Ishikawa (cell line): ENCODE results near the gene ZNF584.

Experiments
- CEBPB ChIP-seq: IDR thresholded peaks from 2 replicates; pipeline ENCODE4 v1.6.1; 2012
- CREB1 ChIP-seq: IDR thresholded peaks from 2 replicates; pipeline ENCODE4 v1.6.1; 2012; ENCODE audit warnings: low read depth
- EGR1 ChIP-seq: IDR thresholded peaks from 2 replicates; pipeline ENCODE4 v1.6.1; 2012
- EP300 ChIP-seq: IDR thresholded peaks from 2 replicates; pipeline ENCODE4 v1.6.1; 2012; ENCODE audit warnings: borderline replicate concordance
- FOXM1 ChIP-seq: IDR thresholded peaks from 2 replicates; pipeline ENCODE4 v1.6.1; 2012; ENCODE audit warnings: low read depth, borderline replicate concordance
- NFIC ChIP-seq: IDR thresholded peaks from 2 replicates; pipeline ENCODE4 v1.6.1; 2012
- RAD21 ChIP-seq: IDR thresholded peaks from 2 replicates; pipeline ENCODE4 v1.6.1; 2012; ENCODE audit warnings: low read depth
- TAF1 ChIP-seq: IDR thresholded peaks from 2 replicates; pipeline ENCODE4 v1.6.1; 2012; ENCODE audit warnings: low read depth, mild to moderate bottlenecking
- TCF12 ChIP-seq: IDR thresholded peaks from 2 replicates; pipeline ENCODE4 v1.6.1; 2012; ENCODE audit warnings: low read depth
- TEAD4 ChIP-seq: IDR thresholded peaks from 2 replicates; pipeline ENCODE4 v1.6.1; 2012
- YY1 ChIP-seq: IDR thresholded peaks from 2 replicates; pipeline ENCODE4 v1.6.1; 2012; ENCODE audit warnings: low read depth
- ZBTB7A ChIP-seq: IDR thresholded peaks from 2 replicates; pipeline ENCODE4 v1.6.1; 2012; ENCODE audit warnings: low read depth
- TF ChIP-seq, protein P1 (sequence below): IDR thresholded peaks from 2 replicates; pipeline ENCODE4 v1.6.1; 2012
- TF ChIP-seq, protein P2 (sequence below): IDR thresholded peaks from 2 replicates; pipeline ENCODE4 v1.6.1; 2012
- TF ChIP-seq, protein P3 (sequence below): IDR thresholded peaks from 2 replicates; pipeline ENCODE4 v1.6.1; 2012; ENCODE audit warnings: low read depth, mild to moderate bottlenecking

Gene ZNF584

DNA sequence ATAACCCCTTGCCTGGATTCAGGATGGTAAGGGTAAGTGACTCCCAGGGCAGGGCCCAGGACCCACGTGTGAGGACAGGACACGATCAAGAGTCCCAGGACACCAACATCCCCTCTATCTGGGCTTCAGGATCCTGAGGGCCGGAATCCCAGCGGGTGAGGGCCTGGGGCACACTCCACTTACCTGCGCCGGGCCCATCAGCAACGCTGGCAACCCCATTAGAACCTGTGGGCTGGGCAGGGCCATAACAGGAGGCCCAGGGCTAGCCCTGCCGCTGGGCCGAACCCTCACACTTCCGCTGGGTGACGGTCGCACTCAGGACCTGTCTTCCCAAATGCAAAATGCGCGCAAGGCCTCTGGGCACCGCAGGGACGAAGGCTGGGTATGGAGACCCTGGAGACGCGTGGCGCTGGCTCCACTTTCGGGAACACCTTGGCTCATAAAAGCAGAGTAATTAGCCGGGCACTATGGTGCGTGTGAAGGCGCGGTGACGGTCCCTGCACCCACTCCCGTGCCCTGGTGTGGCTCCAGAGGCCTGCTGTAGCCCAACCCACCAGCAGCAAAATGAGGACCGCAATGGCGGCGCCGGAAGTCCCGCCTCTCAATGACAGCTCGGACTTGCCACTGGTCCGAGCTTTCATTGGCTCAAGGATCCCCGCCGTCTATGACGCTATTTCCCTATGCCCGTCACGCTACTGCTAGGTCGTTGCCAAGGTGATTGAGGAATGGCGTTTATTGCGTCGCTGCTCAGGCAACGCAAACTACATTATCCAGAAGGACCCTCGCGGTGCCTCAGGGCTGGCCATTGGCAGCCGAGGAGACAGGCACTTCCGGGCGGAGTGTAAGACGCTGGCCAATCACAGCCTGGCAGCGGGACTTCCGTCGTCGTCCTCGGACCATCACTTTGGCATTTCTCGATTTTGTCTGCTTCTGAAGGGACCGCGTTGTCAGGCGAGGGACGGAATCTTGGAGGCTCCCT, 31.4 kb downstream of the ZNF584 start, which contains the start of gene ZNF132:
Gene ZNF132 (minus strand): TSS at position 578 of the 979 bp plus-strand sequence. CDS start 332 bp downstream, at position 246.
- TF ChIP-seq ZBTB7A, result no peak
- TF ChIP-seq CREB1, result peak; percentile 87
- TF ChIP-seq, protein P1, sequence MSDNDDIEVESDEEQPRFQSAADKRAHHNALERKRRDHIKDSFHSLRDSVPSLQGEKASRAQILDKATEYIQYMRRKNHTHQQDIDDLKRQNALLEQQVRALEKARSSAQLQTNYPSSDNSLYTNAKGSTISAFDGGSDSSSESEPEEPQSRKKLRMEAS, result peak; percentile 56
- peak; percentile 87 for TF ChIP-seq YY1

DNA sequence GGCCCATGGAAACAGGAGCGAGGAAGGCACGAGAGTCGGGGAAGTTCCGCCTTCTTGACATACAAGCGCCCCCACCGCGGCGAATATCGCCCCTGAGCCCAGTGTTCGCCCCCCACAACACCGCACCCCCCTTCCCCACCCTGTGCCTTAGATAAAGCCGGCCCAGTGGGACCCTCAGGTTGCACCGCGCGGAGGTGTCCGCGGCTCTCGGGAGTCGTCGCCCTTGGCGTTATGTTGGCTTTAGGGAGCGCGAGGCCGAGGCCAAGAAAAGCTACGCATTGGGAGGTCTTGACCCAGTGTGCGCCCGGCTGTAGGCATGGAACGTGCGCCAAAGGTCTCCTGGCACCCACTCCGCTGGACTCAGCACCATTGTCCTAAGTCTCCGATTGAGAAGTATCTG, 32.1 kb downstream of the ZNF584 start:
- TF ChIP-seq YY1, result no peak
- TF ChIP-seq ZBTB7A, result no peak
- no peak for TF ChIP-seq FOXM1
- no peak for TF ChIP-seq EGR1
- no peak for TF ChIP-seq TAF1
- TF ChIP-seq TCF12, result no peak
- no peak for TF ChIP-seq NFIC
- TF ChIP-seq EP300, result no peak
- TF ChIP-seq CEBPB, result no peak
- no peak for TF ChIP-seq CREB1

DNA sequence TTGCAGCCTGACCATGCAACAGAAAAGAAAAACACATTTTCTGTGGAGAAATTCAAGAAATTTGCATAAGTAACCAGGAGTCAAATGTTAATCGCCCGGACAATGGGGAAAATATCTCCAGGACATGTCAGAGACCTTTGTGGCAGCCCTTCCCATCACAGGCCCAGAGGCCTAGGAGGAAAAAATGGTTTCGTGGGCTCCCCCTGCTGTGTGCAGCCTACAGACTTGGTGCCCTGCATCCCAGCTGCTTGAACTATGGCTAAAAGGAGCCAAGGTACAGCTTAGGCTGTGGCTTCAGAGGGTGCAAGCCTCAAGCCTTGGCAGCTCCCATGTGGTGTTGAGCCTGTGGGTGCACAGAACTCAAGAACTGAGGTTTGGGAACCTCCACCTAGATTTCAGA, 40.4 kb downstream of the ZNF584 start:
- TF ChIP-seq, protein P2, sequence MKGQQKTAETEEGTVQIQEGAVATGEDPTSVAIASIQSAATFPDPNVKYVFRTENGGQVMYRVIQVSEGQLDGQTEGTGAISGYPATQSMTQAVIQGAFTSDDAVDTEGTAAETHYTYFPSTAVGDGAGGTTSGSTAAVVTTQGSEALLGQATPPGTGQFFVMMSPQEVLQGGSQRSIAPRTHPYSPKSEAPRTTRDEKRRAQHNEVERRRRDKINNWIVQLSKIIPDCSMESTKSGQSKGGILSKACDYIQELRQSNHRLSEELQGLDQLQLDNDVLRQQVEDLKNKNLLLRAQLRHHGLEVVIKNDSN, result 0 out of 2 replicates have a peak, but pooled peaks have one; percentile 11

DNA sequence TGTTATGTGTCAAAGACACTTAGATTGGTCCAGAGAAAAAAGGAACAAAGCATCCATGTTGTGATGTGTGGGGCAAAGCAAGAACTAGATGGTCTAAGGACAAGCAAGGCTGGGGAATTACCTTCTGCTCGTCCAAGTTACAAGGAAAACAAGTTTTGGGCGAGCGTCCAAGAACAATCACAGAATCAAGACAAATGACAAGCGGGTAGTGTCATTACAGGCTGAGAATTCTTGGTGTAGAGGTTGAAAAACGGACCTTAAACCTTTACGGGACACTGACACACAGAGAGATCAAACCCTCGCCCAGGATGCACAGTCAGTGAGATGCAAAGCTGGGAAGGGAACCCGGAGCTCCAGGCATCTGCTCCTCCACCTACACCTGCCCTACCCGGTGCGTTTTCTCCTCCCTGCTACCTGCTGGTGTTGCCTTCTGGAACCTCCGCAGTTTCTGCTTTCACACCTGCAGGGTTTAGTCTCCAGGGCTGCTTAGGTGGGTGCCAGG, 42.5 kb downstream of the ZNF584 start:
- no peak for TF ChIP-seq EGR1
- TF ChIP-seq NFIC, result peak; percentile 39; the same call in 1 of the 2 replicates

DNA sequence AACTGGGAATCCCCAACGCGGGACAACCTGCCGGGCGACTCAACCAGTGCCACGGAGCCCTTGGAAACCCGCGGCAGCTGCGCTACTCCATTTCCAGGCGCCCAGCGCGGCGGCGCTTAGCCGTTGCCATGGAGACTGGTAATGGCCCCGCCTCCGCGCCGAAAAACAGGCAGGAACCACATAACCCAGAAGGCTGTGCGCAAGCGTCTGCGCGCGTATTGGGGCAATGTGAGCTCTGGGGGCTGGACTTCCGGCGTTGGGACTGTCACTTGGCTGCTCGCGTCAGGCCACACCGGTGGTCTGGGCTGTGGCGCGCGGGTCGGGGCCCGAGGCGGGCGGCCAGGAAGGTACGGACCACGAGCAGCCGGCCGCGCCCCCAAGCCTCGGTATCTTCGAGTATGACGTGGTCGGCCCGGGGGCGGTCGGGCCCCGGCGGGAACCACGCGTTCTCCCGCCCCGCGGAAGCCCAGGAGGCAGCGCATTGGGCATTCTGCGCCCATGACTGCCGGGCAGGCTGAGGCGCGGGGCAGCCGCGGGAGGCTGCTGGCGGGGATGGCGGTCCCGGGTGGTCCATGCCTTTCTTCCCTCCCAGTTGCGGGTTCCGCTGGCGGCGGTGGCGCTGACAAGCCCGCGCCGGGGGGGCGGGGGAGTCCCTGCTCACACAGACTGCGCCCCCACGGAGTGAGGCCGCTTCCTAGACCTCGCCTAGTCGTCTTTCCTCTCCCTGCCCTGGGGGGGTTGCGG, 43.1 kb downstream of the ZNF584 start, which contains the start of gene ZNF324B:
Gene ZNF324B (plus strand): TSS at position 265 of the 744 bp plus-strand sequence. CDS start 2,080 bp downstream, outside the sequence.
- TF ChIP-seq FOXM1, result no peak
- TF ChIP-seq, protein P3, sequence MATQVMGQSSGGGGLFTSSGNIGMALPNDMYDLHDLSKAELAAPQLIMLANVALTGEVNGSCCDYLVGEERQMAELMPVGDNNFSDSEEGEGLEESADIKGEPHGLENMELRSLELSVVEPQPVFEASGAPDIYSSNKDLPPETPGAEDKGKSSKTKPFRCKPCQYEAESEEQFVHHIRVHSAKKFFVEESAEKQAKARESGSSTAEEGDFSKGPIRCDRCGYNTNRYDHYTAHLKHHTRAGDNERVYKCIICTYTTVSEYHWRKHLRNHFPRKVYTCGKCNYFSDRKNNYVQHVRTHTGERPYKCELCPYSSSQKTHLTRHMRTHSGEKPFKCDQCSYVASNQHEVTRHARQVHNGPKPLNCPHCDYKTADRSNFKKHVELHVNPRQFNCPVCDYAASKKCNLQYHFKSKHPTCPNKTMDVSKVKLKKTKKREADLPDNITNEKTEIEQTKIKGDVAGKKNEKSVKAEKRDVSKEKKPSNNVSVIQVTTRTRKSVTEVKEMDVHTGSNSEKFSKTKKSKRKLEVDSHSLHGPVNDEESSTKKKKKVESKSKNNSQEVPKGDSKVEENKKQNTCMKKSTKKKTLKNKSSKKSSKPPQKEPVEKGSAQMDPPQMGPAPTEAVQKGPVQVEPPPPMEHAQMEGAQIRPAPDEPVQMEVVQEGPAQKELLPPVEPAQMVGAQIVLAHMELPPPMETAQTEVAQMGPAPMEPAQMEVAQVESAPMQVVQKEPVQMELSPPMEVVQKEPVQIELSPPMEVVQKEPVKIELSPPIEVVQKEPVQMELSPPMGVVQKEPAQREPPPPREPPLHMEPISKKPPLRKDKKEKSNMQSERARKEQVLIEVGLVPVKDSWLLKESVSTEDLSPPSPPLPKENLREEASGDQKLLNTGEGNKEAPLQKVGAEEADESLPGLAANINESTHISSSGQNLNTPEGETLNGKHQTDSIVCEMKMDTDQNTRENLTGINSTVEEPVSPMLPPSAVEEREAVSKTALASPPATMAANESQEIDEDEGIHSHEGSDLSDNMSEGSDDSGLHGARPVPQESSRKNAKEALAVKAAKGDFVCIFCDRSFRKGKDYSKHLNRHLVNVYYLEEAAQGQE, result no peak
- TF ChIP-seq, protein P1, result peak; percentile 68
- TF ChIP-seq EP300, result no peak
- peak; percentile 55; the same call in 1 of the 2 replicates for TF ChIP-seq CREB1
- TF ChIP-seq RAD21, result no peak
- peak; percentile 67 for TF ChIP-seq TAF1
- no peak for TF ChIP-seq EGR1
- TF ChIP-seq CEBPB, result no peak
- no peak for TF ChIP-seq TCF12
- peak; percentile 83 for TF ChIP-seq ZBTB7A
- TF ChIP-seq TEAD4, result no peak
- TF ChIP-seq NFIC, result no peak
- TF ChIP-seq YY1, result peak; percentile 66; the same call in 1 of the 2 replicates
- TF ChIP-seq, protein P2, result no peak

DNA sequence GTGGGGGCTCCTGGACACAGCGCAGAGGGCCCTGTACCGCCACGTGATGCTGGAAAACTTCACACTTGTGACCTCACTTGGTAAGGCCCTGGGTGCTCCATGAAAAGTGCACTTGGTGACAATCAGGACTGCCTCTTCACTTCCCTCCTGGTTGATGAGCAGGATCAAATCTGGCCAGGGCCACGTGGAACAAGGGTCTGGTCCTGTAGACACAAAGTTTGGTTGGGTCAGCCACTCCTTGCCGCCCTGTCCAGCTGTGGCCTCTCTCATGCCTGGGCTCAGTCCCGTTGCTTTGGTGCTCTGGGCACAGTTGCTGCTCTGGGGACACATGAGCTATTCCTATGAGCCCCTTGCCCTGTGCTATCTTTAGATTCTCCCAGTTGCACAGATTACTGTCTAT, 45.3 kb downstream of the ZNF584 start:
- TF ChIP-seq NFIC, result no peak
- TF ChIP-seq TAF1, result no peak
- no peak for TF ChIP-seq RAD21
- no peak for TF ChIP-seq EGR1
- TF ChIP-seq, protein P3, result no peak
- TF ChIP-seq, protein P1, result no peak
- no peak for TF ChIP-seq CREB1
- TF ChIP-seq FOXM1, result no peak
- no peak for TF ChIP-seq CEBPB
